ENCODE data around the gene USP40. TPM values are rescaled to one million over a fixed set of nuclear protein-coding genes. Genes with fewer than 3 reads are reported as not detected.

USP40 gene
- total and polyA plus RNA-seq, 2 of the 8 experiments (the other 6 are each of a cell fraction or from before 2014, with no cell fraction given) = 12.0 to 15.7 TPM

GRCh38 chr2:233603520-233603919 lies 36.9 kb upstream of the USP40 start:
- H3K4me3 ChIP-seq (ENCODE audit: extremely low read depth in 1 of 4, insufficient read depth in 2 of 4, low read depth in 3 of 4, low read length in 4 of 4) = no peak overlapping the region
- H2AFZ ChIP-seq (ENCODE audit: low read length) = no peak overlapping the region
- no peak overlapping the region for H3K9ac ChIP-seq (replicated peaks in 1 of 4; ENCODE audit: extremely low read depth in 1 of 4, low read depth in 3 of 4, low read length in 3 of 4)
- no peak overlapping the region for H4K91ac ChIP-seq (replicated peaks; ENCODE audit: insufficient read length, low read length)
- H3K4me1 ChIP-seq (replicated peaks in 1 of 4; ENCODE audit: control insufficient read depth in 3 of 4, insufficient read depth in 4 of 4, low read length in 3 of 4) = no peaks in the 10 kb centered on the region
- 90% methylated on average over 4 of the region's 4 CpGs; no CpG with 5 or more reads in 1 of the 2 experiments for WGBS, 2 experiments (ENCODE audit: extremely low coverage in 1 of 2, insufficient coverage in 1 of 2, insufficient read length in 1 of 2, insufficient replicate concordance in 2 of 2, low coverage in 1 of 2, low lambda C conversion rate in 2 of 2, missing lambda C conversion rate in 1 of 2)
- no peak overlapping the region for H2BK15ac ChIP-seq (ENCODE audit: low read length)
- FAIRE-seq (no peak), DNase-seq (ENCODE audit: low read depth in 1 of 2, low spot score in 2 of 2) (no peak)
- H3K56ac ChIP-seq (replicated peaks; ENCODE audit: insufficient read length, low read depth, low read length) = no peak overlapping the region
- H3K23me2 ChIP-seq (ENCODE audit: low read depth, low read length) = no peaks in the 10 kb centered on the region
- no peak overlapping the region for H3K23ac ChIP-seq (ENCODE audit: insufficient read length)
- H4K20me1 ChIP-seq (replicated peaks in 1 of 2; ENCODE audit: control insufficient read depth in 1 of 2, insufficient read depth in 2 of 2, low read length in 2 of 2) = no peaks in the 10 kb centered on the region
- H2BK5ac ChIP-seq (ENCODE audit: low read depth, low read length) = no peak overlapping the region
- POLR2A ChIA-PET (ENCODE audit: partially characterized antibody) = no interaction called here
- no peaks in the 10 kb centered on the region for H3K36me3 ChIP-seq (ENCODE audit: control insufficient read depth in 2 of 4, insufficient read depth in 4 of 4, low read length in 3 of 4)
- no peak overlapping the region for H2BK20ac ChIP-seq (ENCODE audit: low read length)
- CTCF ChIA-PET (ENCODE audit: partially characterized antibody) = interaction anchor here (1.3 kb wide), 1 partner anchor 10 kb away, joined by 4 read pairs; no protein-coding TSS in a partner anchor
- no peak overlapping the region for H3K4ac ChIP-seq (replicated peaks; ENCODE audit: insufficient read length, low read depth, low read length)
- no peak overlapping the region for H3K27ac ChIP-seq (ENCODE audit: low read depth, low read length)
- H2BK12ac ChIP-seq (ENCODE audit: low read depth, low read length) = no peak overlapping the region
- no peak overlapping the region for H3K18ac ChIP-seq (ENCODE audit: extremely low read depth, low read length)
- H3K14ac ChIP-seq (ENCODE audit: insufficient read length) = no peak overlapping the region
- H2BK120ac ChIP-seq (replicated peaks; ENCODE audit: low read depth, low read length) = no peak overlapping the region
- no peak overlapping the region for H3K4me2 ChIP-seq (ENCODE audit: insufficient read depth in 1 of 2, low read depth in 2 of 2, low read length in 2 of 2)
- no peak overlapping the region for H4K8ac ChIP-seq (ENCODE audit: extremely low read depth, insufficient read depth, low read length)
- no peak overlapping the region for H2AK5ac ChIP-seq (ENCODE audit: low read depth, low read length)
- peaks cover 5 to 6% of the 10 kb centered on the region in 2 experiments; a peak in 1 of 4 replicates for H3K9me3 ChIP-seq (ENCODE audit: insufficient read depth in 2 of 2, low read depth in 1 of 2, low read length in 1 of 2)
- no peaks in the 10 kb centered on the region for H3K27me3 ChIP-seq (replicated peaks in 1 of 4; ENCODE audit: control insufficient read depth in 3 of 4, extremely low read depth in 1 of 4, insufficient read depth in 3 of 4, low read length in 3 of 4)
- no peak overlapping the region for H4K5ac ChIP-seq (ENCODE audit: insufficient read length, low read depth, low read length)
- H3K79me1 ChIP-seq (ENCODE audit: low read depth, low read length) = no peaks in the 10 kb centered on the region
- no peaks in the 10 kb centered on the region for H3K79me2 ChIP-seq (ENCODE audit: control insufficient read depth in 1 of 2, insufficient read depth in 2 of 2, low read length in 2 of 2)
- TF ChIP-seq TAF1 (IDR thresholded peaks at IDR 0.05; ENCODE audit: low read depth, low read length) = no peak
- TF ChIP-seq YY1 (IDR thresholded peaks at IDR 0.05; ENCODE audit: low read depth, low read length) = no peak
- TF ChIP-seq TAF7 (optimal IDR thresholded peaks at IDR 0.05; ENCODE audit: borderline replicate concordance, low read depth, low read length) = no peak
- no peak for TF ChIP-seq EGR1 (IDR thresholded peaks at IDR 0.05; ENCODE audit: borderline replicate concordance, low read depth, low read length)
- no peak for TF ChIP-seq BACH1 (IDR thresholded peaks at IDR 0.05; ENCODE audit: low read length)
- no peak for TF ChIP-seq GABPA (IDR thresholded peaks at IDR 0.05; ENCODE audit: borderline replicate concordance, insufficient read depth, low read length)
- no peak for TF ChIP-seq ASH2L (IDR thresholded peaks at IDR 0.05; ENCODE audit: low read length)
- no peak for TF ChIP-seq EZH2 (IDR thresholded peaks at IDR 0.05; ENCODE audit: low read depth, low read length, severe bottlenecking)
- no peak for TF ChIP-seq CEBPB (IDR thresholded peaks at IDR 0.05; ENCODE audit: low read depth, low read length)
- no peak for TF ChIP-seq HDAC2 (IDR thresholded peaks at IDR 0.05; ENCODE audit: borderline replicate concordance in 1 of 2, low read depth in 2 of 2, low read length in 2 of 2)
- no peak for TF ChIP-seq SIN3A (conservative IDR thresholded peaks at IDR 0.05 in 1 of 2, IDR thresholded peaks at IDR 0.05 in 1 of 2; ENCODE audit: low read depth in 1 of 2, low read length in 2 of 2)
- no peak for TF ChIP-seq CBX8 (IDR thresholded peaks at IDR 0.05; ENCODE audit: borderline replicate concordance, low read depth, low read length)
- TF ChIP-seq JUND (IDR thresholded peaks at IDR 0.05; ENCODE audit: low read length) = no peak
- no peak for TF ChIP-seq FOSL1 (IDR thresholded peaks at IDR 0.05; ENCODE audit: insufficient read depth, low read depth, low read length)
